Islet precursor cell (in vitro differentiated cells): ENCODE data around the gene DUXA.
A peak's percentile ranks its signal among the peaks of the same experiment; 100 is the strongest.
"Not testable (repeated sequence)": the region's sequence is repeated elsewhere in the genome, so short reads cannot be mapped to it uniquely, and the experiment has no call there.

Source experiments
- DNase-seq: peaks from one replicate; pipeline ENCODE4 v3.0.0-alpha.2; 2018

Gene DUXA

GRCh38 chr19:57167385-57167784 lies at the start of gene DUXA:
Gene DUXA (minus strand): TSS chr19:57167485. CDS start chr19:57167443, 42 bp downstream.
- no peak for DNase-seq

DNA sequence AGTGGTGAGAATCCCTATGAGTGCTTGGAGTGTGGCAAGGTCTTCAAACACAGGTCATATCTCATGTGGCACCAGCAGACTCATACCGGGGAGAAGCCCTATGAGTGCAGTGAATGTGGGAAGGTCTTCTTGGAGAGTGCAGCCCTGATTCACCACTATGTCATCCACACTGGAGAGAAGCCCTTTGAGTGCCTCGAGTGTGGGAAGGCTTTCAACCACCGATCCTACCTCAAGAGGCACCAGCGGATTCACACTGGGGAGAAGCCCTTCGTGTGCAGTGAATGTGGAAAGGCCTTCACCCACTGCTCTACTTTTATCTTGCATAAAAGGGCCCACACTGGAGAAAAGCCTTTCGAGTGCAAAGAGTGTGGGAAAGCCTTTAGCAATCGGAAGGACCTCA lies 44.8 kb upstream of the DUXA start:
- no peak for DNase-seq

DNA sequence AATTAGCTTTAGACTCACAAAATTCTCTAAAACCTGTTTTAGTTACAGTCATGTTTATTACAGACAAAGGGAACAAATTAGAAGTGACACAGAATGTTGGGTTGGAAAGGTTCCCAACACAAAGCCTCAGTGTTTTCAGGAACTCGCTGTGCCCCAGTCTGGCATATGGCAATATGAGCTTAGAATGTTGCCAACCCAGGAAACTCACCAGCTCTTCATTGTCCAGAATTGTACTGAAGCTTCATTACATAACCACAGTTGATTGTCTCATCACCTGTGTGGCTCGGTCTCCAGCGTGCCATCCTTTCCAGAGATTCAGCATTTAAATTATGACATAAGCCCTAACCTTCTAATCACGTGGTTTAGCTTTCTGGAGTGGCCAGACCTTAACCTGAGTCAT lies 43.1 kb upstream of the DUXA start:
- no peak for DNase-seq

DNA sequence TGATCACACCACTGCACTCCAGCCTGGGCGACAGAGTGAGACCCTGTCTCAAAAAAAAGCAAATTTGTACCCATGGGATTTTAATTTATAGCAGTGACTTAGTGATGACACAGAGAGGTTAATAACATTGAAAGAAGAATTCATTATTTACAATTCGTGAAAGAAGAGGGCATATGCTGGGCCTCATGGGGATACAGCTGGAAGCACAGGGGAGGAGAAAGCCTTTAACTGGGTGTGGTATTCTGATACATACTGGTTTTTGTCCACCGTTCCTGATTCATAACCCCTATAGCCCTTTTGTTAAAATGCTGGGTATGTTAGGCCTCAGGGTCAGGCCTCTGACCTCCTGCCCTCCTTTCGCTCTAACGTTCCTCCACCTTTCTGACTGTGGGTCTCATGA lies 34.9 kb upstream of the DUXA start:
- no peak for DNase-seq

- not testable (repeated sequence) for DNase-seq
These were observed 30.6 kb upstream of the DUXA start for GRCh38 chr19:57197874-57198273.

DNA sequence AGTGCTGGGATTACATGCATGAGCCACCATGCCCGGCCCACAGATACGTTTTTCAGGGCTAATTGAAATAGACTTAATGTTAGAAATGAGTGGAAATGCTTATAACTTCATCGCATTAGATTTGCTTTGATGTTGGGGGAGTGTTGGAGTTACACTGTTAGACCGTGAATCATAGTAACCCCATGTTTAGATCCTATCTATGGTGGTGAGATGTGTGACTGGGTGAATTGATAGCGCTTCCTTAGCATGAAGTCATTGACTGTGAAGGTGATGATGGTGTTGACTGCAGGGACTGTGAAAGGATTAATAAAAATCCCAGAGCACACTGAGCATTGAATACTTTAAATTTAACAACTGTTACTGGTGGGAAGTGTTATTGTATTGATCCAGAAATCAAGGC lies 25.7 kb upstream of the DUXA start:
- no peak for DNase-seq

GRCh38 chr19:57192077-57192420 lies 24.8 kb upstream of the DUXA start:
- no peak for DNase-seq

- DNase-seq = peak; percentile 90
These were observed 24.1 kb upstream of the DUXA start, which contains the start of gene ZNF264 for GRCh38 chr19:57191141-57192076. Gene ZNF264 (plus strand): TSS chr19:57191500. CDS start chr19:57191914, 414 bp downstream.

GRCh38 chr19:57190301-57190700 lies 23.0 kb upstream of the DUXA start:
- no peak for DNase-seq

DNA sequence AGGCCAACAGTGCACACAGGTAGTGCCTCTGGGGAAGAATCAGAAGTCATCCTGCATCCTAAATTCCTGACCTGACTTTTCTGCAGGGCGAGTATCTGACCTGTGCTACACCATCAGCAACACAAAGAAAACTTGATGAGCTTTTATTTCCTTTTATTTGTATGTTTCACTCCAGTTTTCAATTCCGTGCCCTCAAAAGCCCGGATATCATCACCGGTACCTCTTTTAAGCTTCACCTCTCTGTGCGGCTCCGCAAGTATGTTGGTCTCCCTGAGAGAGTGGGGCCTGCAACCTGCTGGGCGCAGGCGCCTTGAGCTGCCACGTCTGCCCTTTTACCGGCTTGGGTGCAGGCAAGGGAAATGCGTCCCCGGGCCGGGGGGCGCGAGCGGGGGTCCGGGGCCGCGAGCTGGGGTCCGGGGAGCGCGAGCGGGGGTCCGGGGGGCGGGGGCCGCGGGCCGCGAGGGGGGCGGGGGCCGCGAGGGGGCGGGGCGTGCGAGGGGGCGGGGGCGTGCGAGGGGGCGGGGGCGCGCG lies 4.3 kb upstream of the DUXA start:
- DNase-seq = peak; percentile 58

DNA sequence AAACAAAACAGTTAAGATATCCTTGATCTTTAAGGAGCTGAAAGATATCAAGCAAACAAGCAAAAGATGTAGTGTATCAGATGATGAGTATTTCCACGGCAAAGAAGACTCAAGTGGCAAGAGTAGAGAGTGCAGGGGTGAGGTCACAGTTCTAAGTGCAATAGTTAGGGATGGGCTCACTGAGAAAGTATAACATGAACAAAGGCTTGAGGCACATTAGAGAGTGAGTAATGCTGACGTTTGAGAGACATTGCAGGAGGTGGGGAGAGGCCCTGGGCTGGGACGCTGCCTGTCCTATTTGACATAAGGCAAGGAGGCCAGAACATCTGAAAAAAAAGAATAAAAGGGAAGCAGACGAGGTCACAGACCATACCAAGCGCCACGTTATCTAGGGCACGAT lies 1.4 kb downstream of the DUXA start:
- no peak for DNase-seq

GRCh38 chr19:57161985-57162539 lies 5.2 kb downstream of the DUXA start:
- no peak for DNase-seq

DNA sequence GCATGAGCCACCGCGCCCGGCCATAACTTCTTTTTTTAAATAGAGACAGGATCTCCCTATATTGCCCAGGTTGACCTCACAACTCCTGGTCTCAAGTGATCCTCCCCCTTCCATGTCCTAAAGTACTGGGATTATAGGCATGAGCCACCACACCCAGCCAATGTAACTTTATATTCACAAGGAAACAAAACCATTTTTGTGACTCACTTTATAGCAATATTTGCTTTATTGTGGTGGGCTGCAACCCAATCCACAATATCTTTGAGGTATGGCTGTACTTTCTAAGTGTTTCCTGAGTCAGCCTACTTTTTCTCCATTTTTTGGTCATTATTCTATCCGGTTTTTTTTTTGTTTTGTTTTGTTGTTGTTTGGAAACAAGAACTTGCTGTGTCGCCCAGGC lies 14.4 kb downstream of the DUXA start:
- DNase-seq = no peak

DNA sequence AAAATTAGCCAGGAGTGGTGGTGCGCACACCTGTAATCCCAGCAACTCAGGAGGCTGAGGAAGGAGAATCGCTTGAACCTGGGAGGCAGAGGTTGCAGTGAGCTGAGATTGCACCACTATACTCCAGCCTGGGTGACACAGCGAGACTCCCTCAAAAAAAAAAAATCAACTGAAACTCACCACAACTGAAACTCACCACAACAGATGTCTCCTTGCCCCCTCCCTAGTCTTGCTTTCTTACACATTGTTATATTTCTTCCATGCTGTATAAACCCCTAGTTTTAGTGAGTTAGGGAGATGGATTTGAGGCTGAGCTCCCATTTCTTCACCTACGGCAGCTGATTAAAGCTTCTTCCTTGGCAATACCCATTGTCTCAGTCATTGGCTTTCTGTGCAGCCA lies 25.6 kb downstream of the DUXA start:
- DNase-seq = no peak

DNA sequence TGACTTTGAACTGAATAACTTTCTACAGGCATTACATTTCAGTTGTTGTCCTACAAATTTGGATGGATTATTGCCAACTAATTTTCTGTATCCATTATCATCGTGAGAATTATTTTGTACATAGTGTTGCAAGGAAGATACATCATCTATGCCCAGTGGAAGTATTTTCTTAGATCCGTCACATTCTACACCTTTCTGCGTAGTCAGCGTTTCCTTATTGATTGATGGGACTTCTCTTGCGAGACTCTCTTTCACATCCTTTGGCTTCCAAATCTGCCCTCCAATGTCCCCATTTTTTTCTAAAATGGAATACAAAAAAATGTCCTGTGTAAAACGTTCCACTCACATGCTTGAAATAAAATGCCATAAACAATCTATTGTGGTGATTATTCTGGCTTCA lies 31.5 kb downstream of the DUXA start:
- no peak for DNase-seq

DNA sequence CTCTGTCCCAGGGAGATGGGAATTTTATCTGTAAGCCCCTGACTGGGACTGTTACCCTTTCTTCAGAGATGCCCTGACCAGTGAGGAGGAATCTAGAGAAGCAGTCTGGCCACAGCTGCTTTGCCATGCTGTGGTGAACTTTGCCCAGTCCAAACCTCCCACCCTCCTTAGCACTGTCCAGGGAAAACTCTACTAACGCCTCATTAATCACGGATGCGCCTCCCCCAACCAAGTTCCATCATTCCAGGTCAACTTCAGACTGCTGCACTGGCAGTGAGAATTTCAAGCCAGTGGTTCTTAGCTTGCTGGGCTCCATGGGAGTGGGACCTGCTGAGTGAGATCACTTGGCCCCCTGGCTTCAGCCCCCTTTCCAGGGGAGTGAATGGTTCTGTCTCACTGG lies 39.9 kb downstream of the DUXA start:
- DNase-seq = not testable (repeated sequence)

DNA sequence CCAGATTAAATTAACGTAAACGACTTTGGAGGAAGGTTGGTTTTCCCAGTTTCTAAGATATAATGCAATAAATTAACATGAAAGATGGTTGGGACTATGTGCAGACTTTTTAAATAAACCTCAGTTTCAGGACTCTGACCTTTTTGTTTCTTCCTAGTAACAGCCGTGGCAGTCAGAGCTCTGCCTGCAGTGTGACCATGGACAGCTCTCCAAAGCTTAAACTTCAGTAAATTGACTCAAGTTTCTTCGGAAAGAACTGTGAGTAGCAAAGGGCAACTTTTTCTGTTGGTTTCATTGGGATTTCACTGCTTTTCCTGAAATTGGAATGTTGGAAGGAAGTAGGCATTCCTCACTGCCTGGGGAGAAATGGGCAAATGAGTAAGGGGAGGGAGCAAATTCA lies 43.4 kb downstream of the DUXA start:
- no peak for DNase-seq

DNA sequence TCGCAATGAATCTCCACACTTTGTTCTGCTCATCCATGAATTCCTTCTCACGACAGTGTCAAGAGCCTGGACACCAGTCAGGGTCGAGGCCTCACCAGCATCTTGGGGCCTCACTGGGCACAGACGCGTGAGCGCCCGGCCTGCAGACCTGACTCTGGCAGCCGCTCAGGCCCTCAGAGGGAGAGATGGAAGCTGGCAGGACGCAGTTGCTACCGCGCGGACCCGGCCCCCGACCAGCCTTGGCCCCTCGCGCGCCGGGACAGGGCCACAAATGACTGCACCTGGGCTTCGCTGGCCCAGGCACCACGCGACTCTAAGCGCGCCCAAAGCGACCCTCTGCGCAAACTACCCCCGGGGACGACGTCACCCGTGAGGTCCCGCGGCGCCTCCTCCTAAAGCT lies 48.4 kb downstream of the DUXA start:
- no peak for DNase-seq

GRCh38 chr19:57113501-57113900 lies 53.8 kb downstream of the DUXA start:
- DNase-seq = not testable (repeated sequence)

GRCh38 chr19:57111329-57111644 lies 56.0 kb downstream of the DUXA start:
- no peak for DNase-seq

DNA sequence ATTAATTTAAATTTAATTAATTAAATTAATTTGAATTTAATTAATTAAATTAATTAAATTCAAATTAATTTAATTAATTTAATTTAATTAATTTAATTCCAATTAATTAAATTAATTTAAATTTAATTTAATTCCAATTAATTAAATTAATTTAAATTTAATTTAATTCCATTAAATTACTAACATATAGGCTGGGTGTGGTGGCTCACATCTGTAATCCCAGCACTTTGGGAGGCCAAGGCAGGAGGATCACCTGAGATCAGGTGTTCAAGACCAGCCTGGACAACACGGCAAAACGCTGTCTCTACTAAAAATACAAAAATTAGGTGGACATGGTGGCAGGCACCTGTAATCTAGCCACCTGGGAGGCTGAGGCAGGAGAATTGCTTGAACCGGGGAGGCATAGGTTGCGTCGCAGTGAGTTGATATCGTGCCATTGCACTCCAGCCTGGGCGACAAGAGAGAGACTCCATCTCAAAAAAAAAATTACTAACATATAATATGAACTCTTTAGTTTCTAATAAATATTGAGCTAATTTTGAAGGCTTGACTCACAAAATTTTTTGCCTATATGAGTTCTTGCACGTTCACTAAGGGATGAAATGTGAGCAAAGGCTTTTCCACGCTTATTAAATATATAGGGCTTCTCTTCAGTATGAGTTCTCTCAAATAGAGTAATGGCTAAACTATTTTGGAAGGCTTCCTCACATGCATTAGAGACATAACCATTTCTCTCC lies 56.5 kb downstream of the DUXA start:
- no peak for DNase-seq

- no peak for DNase-seq
These were observed 60.5 kb downstream of the DUXA start for GRCh38 chr19:57106722-57107235.

GRCh38 chr19:57105976-57106721 lies 61.1 kb downstream of the DUXA start:
- DNase-seq = no peak
